Brain microvascular endothelial cell (primary cell): Measurements from ENCODE around the gene STAC.
A peak's percentile ranks its signal among the peaks of the same experiment; 100 is the strongest.

Source experiments
- DNase-seq: peaks from one replicate; pipeline ENCODE4 v3.0.0-alpha.2; 2020
- H3K27ac ChIP-seq: fragments of 250-450 bp; sonication (Bioruptor Pico); 2 replicates; pipeline ENCODE4 v1.5.1; 2020; ENCODE audit warnings: mild to moderate bottlenecking, moderate library complexity
- H3K27me3 ChIP-seq: fragments of 250-450 bp; sonication (Bioruptor Pico); replicated peaks from 2 replicates; pipeline ENCODE4 v1.5.1; 2020; ENCODE audit warnings: mild to moderate bottlenecking
- H3K36me3 ChIP-seq: fragments of 250-450 bp; sonication (Bioruptor Pico); replicated peaks from 2 replicates; pipeline ENCODE4 v1.5.1; 2020; ENCODE audit warnings: mild to moderate bottlenecking
- H3K4me3 ChIP-seq: 2 replicates; pipeline ENCODE4 v1.5.1; 2011; ENCODE audit warnings: low read depth, mild to moderate bottlenecking, control low read depth, low read length, moderate library complexity
- CTCF ChIP-seq: IDR thresholded peaks from 2 replicates; pipeline ENCODE4 v1.5.1; 2011; ENCODE audit warnings: low read depth, mild to moderate bottlenecking, moderate library complexity, low read length, control low read depth, inconsistent platforms; ENCODE audit errors: missing control alignments
- in situ Hi-C: cut with HindIII; loops from 2 replicates; pipeline ENCODE4 v1.10.0; 2017; ENCODE audit warnings: low sequenced_read_pairs, low pct_ligation_motif_present

Gene STAC

GRCh38 chr3:36365829-36366228, 14.5 kb upstream of the STAC start:
- in situ Hi-C loops, result no loop called here
- TF ChIP-seq CTCF, result no peak
- Histone ChIP-seq H3K27me3 (no peaks in the 10 kb centered on the region), H3K27ac (no peak overlapping the region), H3K4me3 (no peak overlapping the region), H3K36me3 (no peaks in the 10 kb centered on the region)
- no peak for DNase-seq

GRCh38 chr3:36366308-36366707, 14.0 kb upstream of the STAC start:
- in situ Hi-C loops, result no loop called here
- H3K36me3 ChIP-seq, result no peaks in the 10 kb centered on the region
- TF ChIP-seq CTCF, result no peak
- no peak overlapping the region for H3K4me3 ChIP-seq
- no peaks in the 10 kb centered on the region for H3K27me3 ChIP-seq
- DNase-seq, result no peak
- no peak overlapping the region for H3K27ac ChIP-seq

GRCh38 chr3:36367912-36368573, 12.3 kb upstream of the STAC start:
- H3K4me3 ChIP-seq, result no peak overlapping the region
- DNase-seq, result no peak
- no peak for TF ChIP-seq CTCF
- no peaks in the 10 kb centered on the region for H3K36me3 ChIP-seq
- H3K27ac ChIP-seq, result no peak overlapping the region
- H3K27me3 ChIP-seq, result no peaks in the 10 kb centered on the region
- in situ Hi-C loops, result no loop called here

- Histone ChIP-seq H3K36me3 (no peaks in the 10 kb centered on the region), H3K4me3 (no peak overlapping the region), H3K27me3 (no peaks in the 10 kb centered on the region), H3K27ac (no peak overlapping the region)
- peak; percentile 39 for DNase-seq
- in situ Hi-C loops, result no loop called here
- TF ChIP-seq CTCF, result no peak
Measured at GRCh38 chr3:36372534-36372935, 7.8 kb upstream of the STAC start.

- H3K27ac ChIP-seq, result no peak overlapping the region
- DNase-seq, result peak; percentile 43
- in situ Hi-C loops, result no loop called here
Measured at GRCh38 chr3:36373084-36373483, 7.2 kb upstream of the STAC start.

More at GRCh38 chr3:36373084-36373483, 7.2 kb upstream of the STAC start:
- no peak for TF ChIP-seq CTCF
- H3K4me3 ChIP-seq, result no peak overlapping the region
- no peaks in the 10 kb centered on the region for H3K36me3 ChIP-seq
- no peaks in the 10 kb centered on the region for H3K27me3 ChIP-seq
